Activated gamma-delta T cell treated with Interleukin-2 at 50 U/mL for 16 hours (primary cell): ENCODE data around the gene MSI1.
A peak's percentile ranks its signal among the peaks of the same experiment; 100 is the strongest.
"Not testable (repeated sequence)": the region's sequence is repeated elsewhere in the genome, so short reads cannot be mapped to it uniquely, and the experiment has no call there.

Source experiments
- DNase-seq: peaks from one replicate; pipeline ENCODE4 v3.0.0-alpha.2; 2020

The MSI1 gene

DNA sequence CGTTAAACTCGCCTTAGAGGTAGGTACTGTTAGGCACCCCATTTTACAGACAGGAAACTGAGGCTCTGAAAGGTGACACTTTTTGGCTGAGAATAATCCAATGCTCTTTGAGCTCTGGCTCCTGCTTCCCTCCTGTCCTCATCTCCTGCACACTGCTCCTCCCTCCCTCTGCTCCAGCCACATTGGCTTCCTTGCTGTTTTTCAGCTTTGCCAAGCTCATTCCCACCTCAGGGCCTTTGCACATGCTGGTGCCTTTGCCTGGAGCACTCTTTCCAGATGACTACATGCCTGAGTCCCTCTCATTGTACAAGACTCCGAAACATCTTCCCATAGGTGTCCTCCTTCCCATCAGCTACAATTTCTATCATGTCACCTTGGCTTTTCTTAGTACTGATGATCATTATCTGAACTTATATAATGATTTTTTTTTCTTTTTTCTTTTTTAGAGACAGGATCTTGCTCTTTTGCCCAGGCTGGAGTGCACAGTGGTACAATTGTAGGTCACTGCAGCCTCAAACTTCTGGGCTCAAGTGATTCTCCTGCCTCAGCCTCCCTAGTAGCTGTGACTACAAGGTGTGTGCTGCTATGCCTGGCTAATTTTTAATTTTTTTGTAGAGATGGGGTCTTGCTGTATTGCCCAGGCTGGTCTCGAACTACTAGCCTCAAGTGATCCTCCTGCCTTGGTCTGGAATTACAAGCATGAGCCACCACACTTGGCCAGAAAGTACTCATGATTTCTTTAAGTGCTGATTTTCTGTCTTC is 15.2 kb downstream of the MSI1 start:
- DNase-seq, result no peak

DNA sequence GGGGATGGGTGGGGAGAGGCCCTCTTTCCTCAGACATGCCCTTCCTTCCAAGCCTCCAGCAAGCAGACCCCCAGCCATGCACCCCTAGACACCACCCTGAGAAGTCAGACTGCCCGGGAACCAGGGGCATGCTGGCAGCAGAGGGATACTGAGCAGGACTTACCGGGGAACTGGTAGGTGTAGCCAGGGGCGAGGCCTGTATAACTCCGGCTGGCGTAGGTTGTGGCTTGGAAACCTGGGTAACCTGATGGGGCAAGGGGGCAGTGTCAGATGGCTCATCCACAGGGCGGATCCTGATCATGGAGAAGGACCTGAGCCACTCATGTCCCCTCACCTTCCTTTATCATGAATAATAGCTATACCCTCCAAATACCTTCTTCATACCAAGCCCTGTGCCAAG is 15.8 kb downstream of the MSI1 start:
- DNase-seq, result no peak

DNA sequence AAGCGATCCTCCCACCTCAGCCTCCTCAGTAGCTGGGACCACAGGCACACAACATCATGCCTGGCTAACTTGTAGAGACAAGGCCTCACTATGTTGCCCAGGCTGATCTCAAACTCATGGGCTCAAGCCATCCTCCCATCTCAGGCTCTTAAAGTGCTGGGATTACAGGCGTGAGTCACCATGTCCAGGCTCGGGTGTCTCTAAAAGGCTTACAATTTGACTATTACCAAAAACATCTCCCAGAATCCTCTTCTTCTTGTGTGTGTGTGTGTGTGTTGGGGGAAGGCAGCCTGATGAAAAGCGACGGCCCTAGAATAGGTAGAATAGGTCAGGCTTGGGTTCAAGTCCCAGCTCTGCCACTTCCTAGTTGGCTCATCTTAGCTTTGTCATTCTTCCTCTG is 16.8 kb downstream of the MSI1 start:
- DNase-seq, result no peak

DNA sequence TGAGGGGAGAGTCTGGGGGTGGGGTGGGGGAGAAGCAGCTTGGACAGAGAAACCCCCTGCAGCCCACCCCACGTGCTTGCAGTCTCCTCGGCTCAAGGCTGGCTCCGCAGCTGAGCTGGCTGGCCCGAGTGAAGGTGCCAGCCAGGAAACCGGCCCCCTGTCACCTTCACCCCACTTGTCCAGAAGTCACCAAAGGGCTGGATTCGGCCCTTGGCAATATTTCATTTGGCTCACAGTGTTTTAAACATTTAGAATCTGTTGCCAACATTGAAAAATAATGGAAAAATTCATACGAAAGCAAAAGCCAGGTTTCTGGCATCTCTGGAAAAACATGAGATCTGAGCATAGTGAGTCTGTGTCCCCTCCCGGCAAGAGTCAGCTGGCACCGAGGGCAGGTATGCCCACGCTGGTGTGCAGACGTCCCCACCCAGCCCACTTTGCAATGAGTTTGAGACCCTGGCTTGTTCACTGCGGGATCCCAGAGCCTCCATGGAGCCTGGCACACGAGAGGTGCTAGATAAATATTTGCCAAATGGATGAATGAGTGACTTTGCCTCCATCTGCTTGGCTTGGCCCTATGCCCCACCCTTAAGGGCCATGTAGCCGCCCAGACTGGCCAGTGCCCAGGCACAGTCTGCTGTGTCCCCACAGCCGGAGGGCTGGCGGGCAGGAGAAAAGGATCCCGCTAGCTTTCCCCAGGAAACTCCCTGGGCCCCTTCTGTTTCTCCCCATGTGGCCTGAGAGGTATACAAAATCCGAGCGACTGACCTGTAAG is 18.2 kb downstream of the MSI1 start:
- no peak for DNase-seq

DNA sequence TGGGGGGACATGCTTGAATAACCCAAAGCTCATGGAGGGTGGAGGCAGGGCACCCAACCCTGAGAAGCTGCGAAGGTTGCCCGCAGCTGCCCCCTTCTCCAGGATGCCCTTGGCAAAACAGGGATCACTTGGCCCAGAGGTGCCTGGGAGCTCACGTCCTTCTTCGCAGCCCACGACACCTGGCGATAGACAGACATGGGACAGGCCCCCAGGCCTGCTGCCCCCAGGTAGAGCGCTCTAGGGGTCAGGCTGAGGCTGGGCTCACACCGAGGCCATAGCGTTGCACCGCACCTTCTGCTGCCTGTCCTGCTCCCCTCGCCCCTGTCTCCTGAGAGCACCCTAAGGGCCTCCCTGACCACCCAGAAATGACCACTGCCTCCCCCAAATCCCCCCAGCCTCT is 21.2 kb downstream of the MSI1 start:
- no peak for DNase-seq

DNA sequence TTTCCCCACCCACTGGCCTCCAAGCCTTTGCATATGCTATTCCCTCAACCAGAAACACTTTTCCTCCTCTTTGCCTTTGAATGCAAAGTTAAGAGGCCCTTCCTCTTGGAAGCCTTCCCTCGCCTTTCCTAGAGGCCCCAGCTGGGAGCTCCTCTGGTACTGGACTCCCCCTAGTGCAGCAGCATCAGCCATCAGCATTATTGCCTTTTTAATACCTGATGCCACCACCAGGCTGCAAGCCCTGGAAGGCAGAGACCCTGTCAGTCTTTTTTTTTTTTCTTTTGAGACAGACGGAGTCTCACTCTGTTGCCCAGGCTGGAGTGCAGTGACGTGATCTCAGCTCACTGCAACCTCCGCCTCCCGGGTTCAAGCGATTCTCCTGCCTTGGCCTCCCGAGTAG is 22.3 kb downstream of the MSI1 start:
- DNase-seq, result no peak

DNA sequence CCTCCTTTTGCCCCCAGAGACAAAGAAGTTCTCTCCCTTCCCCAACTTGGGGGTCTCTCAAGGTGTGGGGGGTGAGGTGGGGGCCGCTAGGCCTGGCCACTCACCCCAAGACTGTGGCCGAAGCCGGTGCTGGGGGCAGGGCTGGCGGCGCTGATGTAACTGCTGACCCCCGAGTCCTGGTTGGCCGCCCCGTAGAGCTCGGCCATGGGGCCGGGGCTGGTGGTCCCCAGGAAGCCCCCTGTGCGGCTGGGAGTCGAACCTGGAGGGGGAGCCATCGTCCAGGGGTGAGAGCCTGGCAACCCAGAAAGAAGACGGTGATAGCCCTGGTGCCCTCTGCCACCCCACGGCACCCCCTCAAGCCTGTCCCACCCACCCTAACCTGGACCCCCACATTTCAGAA is 22.9 kb downstream of the MSI1 start:
- no peak for DNase-seq

DNA sequence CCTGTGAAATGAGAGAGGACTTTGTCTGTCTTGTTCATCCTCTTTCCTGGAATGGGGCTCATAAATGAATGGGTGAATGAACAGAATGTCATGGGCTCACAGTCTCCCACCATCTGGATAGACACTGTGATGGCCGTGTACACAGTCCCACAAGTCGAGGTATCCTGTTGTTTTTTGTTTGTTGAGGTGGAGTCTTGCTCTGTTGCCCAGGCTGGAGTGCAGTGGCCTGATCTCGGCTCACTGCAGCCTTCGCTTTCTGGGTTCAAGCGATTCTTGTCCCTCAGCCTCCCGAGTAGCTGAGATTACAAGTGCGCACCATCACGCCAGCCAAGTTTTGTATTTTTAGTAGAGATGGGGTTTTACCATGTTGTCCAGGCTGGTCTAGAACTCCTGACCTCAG is 25.3 kb downstream of the MSI1 start:
- no peak for DNase-seq

DNA sequence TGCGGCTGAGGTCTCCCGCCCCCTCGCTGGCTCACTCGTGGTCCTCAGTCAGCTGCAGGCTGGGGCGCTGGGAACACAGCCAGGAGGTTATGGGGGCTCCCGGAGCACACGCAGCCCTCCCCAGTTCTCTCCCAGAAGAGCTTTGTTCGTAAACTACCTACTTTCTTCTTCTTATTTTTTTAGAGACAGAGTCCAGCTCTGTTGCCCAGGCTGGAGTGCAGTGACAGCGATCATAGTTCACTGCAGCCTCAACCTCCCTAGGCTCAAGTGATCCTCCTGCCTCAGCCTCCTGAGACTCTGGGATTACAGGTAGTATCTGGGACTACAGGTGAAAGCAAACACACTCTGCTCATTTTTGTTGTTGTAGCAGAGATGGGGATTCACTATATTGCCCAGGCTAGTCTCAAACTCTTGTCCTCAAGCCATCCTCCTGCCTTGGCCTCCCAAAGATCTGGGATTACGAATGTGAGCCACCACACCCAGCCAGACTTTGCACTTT is 25.9 kb downstream of the MSI1 start:
- DNase-seq, result no peak

DNA sequence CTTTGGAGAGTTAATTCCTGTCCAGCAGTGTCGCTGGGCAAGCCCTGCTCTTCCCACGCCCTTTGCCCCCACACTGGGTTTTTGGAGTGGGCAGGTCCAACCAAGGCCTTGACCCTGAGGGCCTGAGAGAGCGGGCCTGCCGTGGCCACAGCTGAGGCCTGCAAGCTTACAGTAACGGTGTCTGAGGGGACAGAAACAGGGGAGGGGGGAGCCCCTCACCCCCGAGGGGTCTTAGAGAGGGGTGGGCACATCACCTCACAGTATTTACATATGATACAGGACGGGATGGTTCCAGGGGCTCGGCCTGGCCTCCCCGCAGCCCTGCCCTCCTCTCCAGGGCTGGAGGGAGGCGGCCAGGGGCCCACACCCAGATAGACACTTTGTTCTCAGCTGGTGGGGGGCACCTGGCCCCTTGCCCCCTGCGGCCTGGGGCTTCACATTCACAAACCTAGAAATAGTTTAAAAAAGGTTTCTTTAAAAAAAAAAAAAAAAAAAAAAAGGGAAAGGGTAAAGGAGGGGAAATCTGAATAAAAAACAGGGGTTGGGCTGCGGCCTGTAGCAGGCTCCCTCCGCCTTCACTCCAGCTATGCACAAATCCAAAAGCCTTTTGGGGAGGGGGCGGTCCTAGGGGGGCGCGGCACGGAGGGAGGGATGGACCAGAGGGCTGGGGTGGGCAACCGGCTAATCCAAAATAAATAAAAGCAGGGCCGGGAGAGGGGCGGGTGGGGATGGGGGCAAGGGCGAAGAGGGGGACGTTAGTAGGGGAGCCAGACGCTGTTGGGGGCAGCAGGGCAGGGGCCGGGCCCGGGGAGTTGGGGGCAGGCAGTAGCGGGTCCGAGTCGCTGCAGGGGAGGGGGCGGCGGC is 26.6 kb downstream of the MSI1 start:
- no peak for DNase-seq

DNA sequence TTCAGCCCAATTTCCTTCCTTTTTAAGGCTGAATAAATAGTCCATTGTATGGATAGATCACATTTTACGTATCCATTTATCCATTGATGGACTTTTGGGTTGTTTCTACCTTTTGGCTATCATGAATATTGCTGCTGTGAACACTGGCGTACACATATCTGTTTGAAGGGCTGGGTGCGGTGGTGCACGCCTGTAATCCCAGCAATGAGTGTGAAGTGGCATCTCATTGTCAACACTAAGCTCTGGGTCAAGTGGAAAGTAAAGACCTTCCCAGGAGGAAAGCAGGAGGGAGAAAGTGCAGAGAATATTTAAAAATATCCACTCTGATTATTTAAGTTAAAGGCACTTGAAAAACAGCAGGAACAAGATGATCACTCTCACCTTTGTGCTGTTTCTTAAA is 29.7 kb downstream of the MSI1 start:
- DNase-seq, result no peak

DNA sequence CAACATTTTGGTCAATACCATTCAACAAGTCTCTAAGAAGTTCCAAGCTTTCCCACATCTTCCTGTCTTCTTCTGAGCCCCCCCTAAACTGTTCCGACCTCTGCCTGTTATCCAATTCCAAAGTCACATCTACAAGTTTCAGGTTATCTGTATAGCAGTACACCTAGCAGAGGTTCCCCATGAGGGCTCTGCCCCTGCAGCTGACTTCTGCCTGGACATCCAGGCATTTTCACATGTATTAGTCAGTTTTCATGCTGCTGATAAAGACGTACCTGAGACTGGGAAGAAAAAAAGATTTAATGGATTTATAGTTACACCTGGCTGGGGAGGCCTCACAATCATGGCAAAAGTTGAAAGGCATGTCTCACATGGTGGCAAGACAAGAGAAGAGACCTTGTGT is 31.2 kb downstream of the MSI1 start:
- DNase-seq, result no peak

DNA sequence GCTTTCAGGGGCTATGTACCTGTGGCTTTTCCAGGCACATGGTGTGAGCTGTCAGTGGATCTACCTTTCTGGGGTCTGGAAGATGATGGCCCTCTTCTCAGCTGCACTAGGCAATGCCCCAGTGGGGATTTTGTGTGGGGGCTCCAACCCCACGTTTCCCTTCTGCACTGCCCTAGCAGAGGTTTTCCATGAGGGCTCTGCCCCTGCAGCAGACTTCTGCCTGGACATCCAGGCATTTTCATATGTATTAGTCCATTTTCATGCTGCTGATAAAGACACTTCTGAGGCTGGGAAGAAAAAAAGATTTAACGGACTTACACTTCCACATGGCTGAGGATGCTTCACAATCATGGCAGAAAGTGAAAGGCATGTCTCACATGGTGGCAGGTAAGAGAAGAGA is 32.6 kb downstream of the MSI1 start:
- DNase-seq, result not testable (repeated sequence)

DNA sequence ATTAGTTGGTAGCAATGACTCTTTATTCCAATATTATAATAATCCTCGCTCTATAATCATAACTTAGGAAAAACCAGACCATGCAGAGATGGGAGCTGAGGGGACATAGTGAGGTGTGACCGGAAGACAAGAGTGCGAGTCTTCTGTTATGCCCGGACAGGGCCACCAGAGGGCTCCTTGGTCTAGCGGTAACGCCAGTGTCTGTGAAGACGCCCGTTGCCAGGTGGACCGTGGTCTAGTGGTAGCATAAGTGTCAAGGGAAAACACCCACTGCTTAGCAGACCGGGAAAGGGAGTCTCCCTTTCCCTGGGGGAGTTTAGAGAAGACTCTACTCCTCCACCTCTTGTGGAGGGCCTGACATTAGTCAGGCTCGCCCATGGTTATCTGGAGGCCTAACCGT is 33.5 kb downstream of the MSI1 start:
- DNase-seq, result peak; percentile 12

DNA sequence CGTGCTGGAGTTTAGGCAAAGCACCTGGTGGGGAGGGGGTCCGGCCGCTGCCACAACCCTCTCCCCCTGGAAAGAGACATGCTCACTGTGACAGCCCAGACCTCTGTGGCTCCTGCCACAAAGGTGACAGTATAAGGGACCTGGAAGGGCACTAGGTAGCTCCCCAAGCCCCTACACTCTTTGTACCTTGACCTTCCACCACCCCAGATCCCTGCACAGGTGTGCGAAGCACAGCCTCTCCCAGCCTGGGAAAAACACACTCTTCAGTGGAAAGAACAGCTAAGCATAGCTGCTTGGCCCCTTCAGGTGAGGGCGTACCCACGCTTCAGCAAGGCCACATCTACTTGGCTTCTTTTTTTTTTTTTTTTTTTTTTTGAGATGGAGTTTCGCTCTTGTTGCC is 36.4 kb downstream of the MSI1 start:
- no peak for DNase-seq

DNA sequence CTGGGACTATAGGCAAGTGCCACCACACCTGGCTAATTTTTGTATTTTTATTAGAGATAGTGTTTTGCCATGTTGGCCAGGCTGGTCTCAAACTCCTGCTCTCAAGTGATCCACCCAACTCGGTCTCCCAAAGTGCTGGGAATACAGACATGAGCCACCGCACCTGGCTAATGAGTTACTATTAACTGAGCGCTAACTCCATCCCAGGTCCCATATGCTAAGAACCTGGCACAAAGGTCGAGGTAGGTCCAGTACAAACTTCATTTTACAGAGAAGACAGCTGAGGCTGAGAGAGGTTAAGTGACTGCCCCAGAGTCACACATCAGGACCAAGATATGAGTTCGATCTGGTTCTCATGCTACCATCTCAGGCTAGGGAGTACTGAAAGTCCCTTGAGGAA is 36.9 kb downstream of the MSI1 start:
- no peak for DNase-seq

DNA sequence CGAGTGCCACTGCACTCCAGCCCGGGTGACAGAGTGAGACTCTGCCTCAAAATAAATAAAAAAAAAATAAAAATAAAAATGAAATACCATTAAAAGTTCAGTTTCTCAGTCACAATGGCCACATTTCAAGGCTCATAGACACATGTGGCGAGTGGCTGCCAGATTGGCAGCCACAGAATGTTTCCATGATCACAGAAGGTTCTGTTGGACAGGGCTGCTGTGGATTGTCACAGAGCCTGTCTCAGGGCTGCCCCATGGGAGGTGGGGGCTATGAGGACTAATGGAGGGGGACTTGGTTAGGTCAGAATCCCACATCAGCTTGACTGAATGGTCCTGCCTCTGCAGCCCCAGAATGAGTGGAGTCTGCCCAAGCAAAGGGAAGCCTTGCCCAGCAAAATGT is 37.6 kb downstream of the MSI1 start:
- no peak for DNase-seq

DNA sequence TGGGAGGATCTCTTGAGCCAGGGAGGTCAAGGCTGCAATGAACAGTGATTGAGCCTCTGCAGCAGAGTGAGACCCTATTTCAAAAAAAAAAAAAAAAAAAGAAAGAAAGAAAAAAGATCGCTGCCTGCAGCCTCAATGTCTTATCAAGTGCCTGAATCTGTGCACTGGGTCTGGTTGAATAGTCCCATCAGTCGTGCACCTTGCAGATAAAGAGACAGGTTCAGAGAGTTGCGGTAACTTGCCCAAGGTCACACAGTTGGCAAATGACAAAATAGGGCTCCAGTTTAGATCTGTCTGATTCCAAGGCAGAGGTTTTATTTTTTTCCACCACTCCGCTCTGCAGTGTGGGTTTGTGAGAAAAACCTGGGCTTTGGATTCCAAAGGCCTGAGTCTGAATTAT is 40.7 kb downstream of the MSI1 start:
- no peak for DNase-seq

DNA sequence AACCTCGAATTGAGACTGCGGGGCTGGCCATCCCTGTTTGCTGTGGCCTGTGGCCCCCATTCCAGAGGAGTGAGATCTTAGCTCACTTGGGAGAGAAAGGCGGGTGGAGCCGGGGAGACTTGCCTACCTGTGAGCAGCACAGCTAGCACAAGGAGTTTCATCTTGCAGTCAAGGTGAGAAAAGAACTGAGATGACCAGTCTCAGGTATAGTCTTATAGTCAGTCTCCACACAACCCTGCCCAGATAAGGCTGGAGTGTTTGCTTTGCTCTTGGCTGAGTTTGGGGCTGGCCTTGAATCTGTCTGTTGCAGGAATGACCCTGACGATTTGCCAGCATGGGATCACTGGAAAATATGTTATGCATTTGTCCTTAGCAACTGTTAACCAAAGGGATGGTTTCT is 41.4 kb downstream of the MSI1 start, which contains the start of gene PLA2G1B:
TSS of gene PLA2G1B (minus strand) at position 187 of the 400 bp plus-strand sequence. CDS start at position 161, 26 bp downstream.
- no peak for DNase-seq

DNA sequence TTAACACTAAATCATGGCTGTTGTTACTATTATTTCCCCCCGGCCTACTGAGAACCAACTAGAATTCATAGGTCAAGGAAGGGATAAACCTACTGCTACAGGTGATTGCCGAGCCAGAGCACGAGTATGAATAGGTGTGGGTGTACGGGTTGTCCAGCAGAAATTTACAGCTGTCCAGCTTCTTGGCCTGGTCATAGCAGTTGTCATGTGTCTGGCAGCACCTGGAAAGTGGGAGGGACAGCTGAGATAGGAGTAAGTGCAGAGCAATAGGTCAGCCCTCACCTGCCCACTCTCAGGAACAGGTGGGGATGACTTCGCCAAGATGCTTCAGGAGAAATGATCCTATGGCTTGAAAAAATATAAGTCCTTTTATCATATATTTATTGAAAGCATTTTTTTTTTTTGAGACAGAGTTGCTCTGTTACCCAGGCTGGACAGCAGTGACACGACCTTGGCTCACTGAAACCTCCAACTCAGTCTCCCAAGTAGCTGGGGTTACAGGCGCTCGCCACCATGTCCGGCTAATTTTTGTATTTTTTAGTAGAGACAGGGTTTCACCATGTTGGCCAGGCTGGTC is 44.0 kb downstream of the MSI1 start:
- no peak for DNase-seq

DNA sequence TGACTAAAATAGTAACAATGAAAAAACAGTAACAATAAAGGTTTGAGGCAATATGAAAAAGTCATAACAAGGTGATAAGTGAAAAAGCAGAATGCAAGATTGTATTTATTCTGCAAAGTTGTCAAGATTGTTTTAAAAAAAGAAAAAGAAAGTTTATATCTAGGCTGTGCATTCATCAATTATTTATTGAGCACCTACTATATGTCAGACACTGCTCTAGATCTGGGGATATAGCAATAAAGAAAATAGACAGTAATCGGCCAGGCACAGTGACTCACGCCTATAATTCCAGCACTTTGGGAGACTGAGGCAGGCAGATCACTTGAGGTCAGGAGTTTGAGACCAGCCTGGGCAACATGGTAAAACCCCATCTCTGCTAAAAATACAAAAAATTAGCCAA is 45.2 kb downstream of the MSI1 start:
- DNase-seq, result no peak

DNA sequence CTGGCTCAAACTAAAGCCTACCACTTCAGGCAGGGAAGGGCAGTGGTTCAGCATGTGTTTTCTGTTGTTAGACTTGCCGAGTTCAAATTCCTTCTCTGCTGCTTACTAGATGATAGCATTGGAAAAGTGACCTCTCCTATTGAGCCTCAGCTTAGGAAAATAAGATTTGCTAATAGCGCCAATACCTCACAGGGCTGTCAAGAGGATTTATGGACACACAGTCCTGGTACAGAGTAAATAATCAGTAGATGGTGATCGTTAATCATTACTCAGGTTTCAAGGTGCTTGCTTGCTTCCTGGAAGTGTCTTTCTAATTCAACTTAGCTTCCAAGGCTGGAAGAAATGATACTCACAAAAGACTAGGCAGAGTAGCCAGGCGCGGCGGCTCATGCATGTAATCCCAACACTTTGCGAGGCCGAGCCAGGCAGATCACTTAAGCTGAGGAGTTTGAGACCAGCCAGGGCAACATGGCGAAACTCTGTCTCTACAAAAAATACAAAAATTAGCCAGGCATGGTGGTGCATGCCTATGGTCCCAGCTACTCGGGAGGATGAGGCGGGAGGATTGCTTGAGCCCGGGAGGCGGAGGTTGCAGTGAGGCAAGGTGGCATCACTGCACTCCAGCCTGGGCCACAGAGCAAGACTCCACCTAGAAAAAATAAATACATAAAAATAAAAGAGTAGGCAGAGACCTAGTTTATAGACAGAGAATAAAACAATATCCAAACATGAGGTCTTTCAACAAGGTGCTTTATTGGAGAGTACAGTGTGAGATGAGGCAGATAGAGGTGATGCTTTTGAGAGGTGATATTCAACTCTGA is 47.4 kb downstream of the MSI1 start:
- DNase-seq, result no peak
